HEK293T (cell line): ENCODE results near the gene VMP1.

Experiments
- BHLHE40 ChIP-seq: fragments of 450-650 bp; IDR thresholded peaks from 2 replicates; pipeline ENCODE4 v1.6.1; 2016; ENCODE audit warnings: mild to moderate bottlenecking, moderate library complexity, borderline replicate concordance
- NFRKB ChIP-seq: fragments of 450-650 bp; IDR thresholded peaks from 2 replicates; pipeline ENCODE4 v1.6.1; 2016; ENCODE audit warnings: mild to moderate bottlenecking, moderate library complexity
- TF ChIP-seq, protein P1 (sequence below): fragments of 450-650 bp; IDR thresholded peaks from 2 replicates; pipeline ENCODE4 v1.6.1; 2016

DNA sequence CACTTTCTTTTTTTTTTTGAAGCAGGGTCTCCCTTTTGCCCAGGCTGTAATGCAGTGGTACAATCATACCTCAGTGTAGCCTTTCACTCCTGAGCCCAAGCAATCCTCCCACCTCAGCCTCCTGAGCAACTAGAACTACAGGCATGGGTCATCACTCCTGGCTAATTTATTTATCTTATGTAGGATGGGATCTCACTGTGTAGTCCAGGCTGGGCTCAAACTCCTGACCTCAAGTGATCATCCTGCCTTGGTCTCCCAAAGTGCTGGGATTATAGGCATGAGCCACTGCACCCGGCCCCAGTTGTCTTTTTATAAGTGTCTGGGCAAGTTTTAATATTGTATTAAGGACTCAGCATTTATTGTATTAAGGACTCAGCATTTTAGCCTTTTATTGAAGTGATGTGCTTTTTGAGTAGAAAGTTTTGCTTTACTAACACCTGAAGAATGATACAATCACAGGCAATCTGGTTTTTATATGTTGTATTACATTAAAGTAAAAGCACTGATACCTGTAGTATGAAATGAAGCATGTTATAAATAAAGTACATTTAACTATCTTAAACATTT lies 22.9 kb downstream of the VMP1 start:
- TF ChIP-seq NFRKB (no peak), BHLHE40 (no peak)
- TF ChIP-seq, protein P1, sequence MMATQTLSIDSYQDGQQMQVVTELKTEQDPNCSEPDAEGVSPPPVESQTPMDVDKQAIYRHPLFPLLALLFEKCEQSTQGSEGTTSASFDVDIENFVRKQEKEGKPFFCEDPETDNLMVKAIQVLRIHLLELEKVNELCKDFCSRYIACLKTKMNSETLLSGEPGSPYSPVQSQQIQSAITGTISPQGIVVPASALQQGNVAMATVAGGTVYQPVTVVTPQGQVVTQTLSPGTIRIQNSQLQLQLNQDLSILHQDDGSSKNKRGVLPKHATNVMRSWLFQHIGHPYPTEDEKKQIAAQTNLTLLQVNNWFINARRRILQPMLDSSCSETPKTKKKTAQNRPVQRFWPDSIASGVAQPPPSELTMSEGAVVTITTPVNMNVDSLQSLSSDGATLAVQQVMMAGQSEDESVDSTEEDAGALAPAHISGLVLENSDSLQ, result no peak
